NT2/D1 (cell line): ENCODE data around the gene AQP1.

Source experiments
- YY1 ChIP-seq: IDR thresholded peaks from 2 replicates; pipeline ENCODE4 v1.6.1; 2011; ENCODE audit not compliant: insufficient read length, insufficient read depth
- ZNF274 ChIP-seq: IDR thresholded peaks from 2 replicates; pipeline ENCODE4 v1.6.1; 2011; ENCODE audit warnings: mild to moderate bottlenecking, low read depth, low read length

DNA sequence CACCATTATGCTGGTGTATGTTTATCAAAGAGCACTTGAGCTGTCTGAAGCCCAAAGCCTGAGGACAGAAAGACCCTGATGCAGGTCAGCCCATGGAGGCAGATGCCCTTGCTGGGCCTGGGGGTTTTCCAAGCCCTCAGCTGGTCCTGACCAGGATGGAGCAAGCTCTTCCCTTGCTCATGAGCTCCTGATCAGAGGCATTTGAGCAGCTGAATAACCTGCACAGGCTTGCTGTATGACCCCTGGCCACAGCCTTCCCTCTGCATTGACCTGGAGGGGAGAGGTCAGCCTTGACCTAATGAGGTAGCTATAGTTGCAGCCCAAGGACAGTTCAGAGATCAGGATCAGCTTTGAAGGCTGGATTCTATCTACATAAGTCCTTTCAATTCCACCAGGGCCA is 13.0 kb downstream of the AQP1 start:
- TF ChIP-seq ZNF274 (no peak), YY1 (no peak)
